OCI-LY7 (cell line): Measurements from ENCODE around the gene OXLD1. TPM values are rescaled to one million over a fixed set of nuclear protein-coding genes. Genes with fewer than 3 reads are reported as not detected.

Experiments
- BruUV-seq: library from RNA; stranded (reverse); fragments of 400-500 nt; replicated peaks from 2 replicates; lab custom pipeline; 2021; lab: Mats Ljungman, UMichigan
- CTCF ChIA-PET: fragments of 300-600 bp; sonication (Branson Sonifier 250); formaldehyde crosslinking; loops from one replicate; lab custom pipeline; 2022; ENCODE audit warnings: antibody characterized with exemption; ENCODE audit not compliant: unreplicated experiment; lab: Charles Lee
- POLR2A ChIA-PET: fragments of 300-600 bp; sonication (Branson Sonifier 250); formaldehyde crosslinking; loops from one replicate; lab custom pipeline; 2022; ENCODE audit warnings: antibody characterized with exemption; lab: Charles Lee
- DNase-seq: peaks from one replicate; pipeline ENCODE4 v3.0.0-alpha.2; 2015; ENCODE audit warnings: low spot score
- H2AFZ ChIP-seq: fragments of 200-600 bp; sonication (generic), shearing (Covaris generic); 2 replicates; pipeline ENCODE4 v1.6.1; 2014; ENCODE audit warnings: mild to moderate bottlenecking, antibody characterized with exemption, low read length, moderate library complexity
- H3K27ac ChIP-seq: fragments of 200-600 bp; sonication (generic); 2 replicates; pipeline ENCODE4 v1.5.1; 2014; ENCODE audit warnings: mixed run types, low read depth, mild to moderate bottlenecking, moderate library complexity, low read length, inconsistent platforms; ENCODE audit not compliant: poor library complexity, severe bottlenecking
- H3K36me3 ChIP-seq: fragments of 200-600 bp; sonication (generic); 2 replicates; pipeline ENCODE4 v1.6.1; 2014; ENCODE audit warnings: mild to moderate bottlenecking, antibody characterized with exemption, low read length, moderate library complexity, mixed read lengths; ENCODE audit not compliant: insufficient read depth
- H3K4me1 ChIP-seq: fragments of 200-600 bp; sonication (generic); 2 replicates; pipeline ENCODE4 v1.5.1; 2014; ENCODE audit warnings: mild to moderate bottlenecking, low read length; ENCODE audit not compliant: insufficient read depth, poor library complexity, severe bottlenecking
- H3K4me2 ChIP-seq: fragments of 200-600 bp; sonication (generic); 2 replicates; pipeline ENCODE4 v1.6.1; 2014; ENCODE audit warnings: mild to moderate bottlenecking, low read length
- H3K4me3 ChIP-seq: fragments of 200-600 bp; sonication (generic); 2 replicates; pipeline ENCODE4 v1.5.1; 2014; ENCODE audit warnings: mild to moderate bottlenecking, low read depth, low read length; ENCODE audit not compliant: poor library complexity, severe bottlenecking
- H3K79me2 ChIP-seq: fragments of 200-600 bp; sonication (generic); 2 replicates; pipeline ENCODE4 v1.6.1; 2016; ENCODE audit warnings: low read depth, mild to moderate bottlenecking, low read length, moderate library complexity, mixed read lengths; ENCODE audit not compliant: insufficient read depth
- H3K9me2 ChIP-seq: fragments of 200-600 bp; sonication (generic); 2 replicates; pipeline ENCODE4 v1.6.1; 2016; ENCODE audit warnings: mild to moderate bottlenecking, low read length, mixed read lengths; ENCODE audit not compliant: insufficient read depth
- H3K9me3 ChIP-seq: fragments of 200-600 bp; sonication (generic); 2 replicates; pipeline ENCODE4 v1.6.1; 2014; ENCODE audit warnings: mild to moderate bottlenecking, mixed run types, low read length, mixed read lengths
- H4K20me1 ChIP-seq: fragments of 200-600 bp; sonication (generic); 2 replicates; pipeline ENCODE4 v1.6.1; 2014; ENCODE audit warnings: mild to moderate bottlenecking, antibody characterized with exemption, low read length, moderate library complexity, mixed read lengths; ENCODE audit not compliant: insufficient read depth
- CTCF ChIP-seq: fragments of 200-600 bp; sonication (generic); conservative IDR thresholded peaks from 2 replicates; pipeline ENCODE4 v1.5.1; 2014; ENCODE audit warnings: mild to moderate bottlenecking, antibody characterized with exemption, low read length, moderate library complexity, mixed read lengths
- EZH2phosphoT487 ChIP-seq: fragments of 200-600 bp; sonication (generic); IDR thresholded peaks from 2 replicates; pipeline ENCODE4 v1.6.1; 2018; ENCODE audit warnings: low read depth, borderline replicate concordance, mild to moderate bottlenecking, mixed run types, antibody characterized with exemption, low read length, moderate library complexity, mixed read lengths
- intact Hi-C: fragments of 100-400 bp; cut with micrococcal nuclease; formaldehyde crosslinking; loops from one replicate; pipeline ENCODE4 v1.10.0; 2022; ENCODE audit not compliant: unreplicated experiment
- total RNA-seq, 2 experiments: library from RNA; depleted of rRNA in 1 of 2; stranded (reverse); fragments of >200 nt in 1 of 2; shearing (Covaris generic) in 1 of 2; gene quantifications; 2 replicates each; pipeline ENCODE4 v1.2.3, GENCODE V29; 2014 to 2022

The OXLD1 gene
- total RNA-seq, 2 experiments from 2014 or later: 116 to 151 TPM

- no peaks in the 10 kb centered on the region for H3K9me3 ChIP-seq
- H3K4me2 ChIP-seq: no peak overlapping the region
- H3K27ac ChIP-seq: no peak overlapping the region
- H3K9me2 ChIP-seq: no peaks in the 10 kb centered on the region
- TF ChIP-seq CTCF (no peak), EZH2phosphoT487 (no peak)
- CTCF ChIA-PET: no interaction called here
- POLR2A ChIA-PET: no interaction called here
- peaks cover 98% of the 10 kb centered on the region for H3K36me3 ChIP-seq
- H3K4me3 ChIP-seq: no peak overlapping the region
- peaks cover 13% of the 10 kb centered on the region; the same call in 1 of the 2 replicates for H3K79me2 ChIP-seq
- no peaks in the 10 kb centered on the region for H4K20me1 ChIP-seq
- intact Hi-C loops: no loop called here
- no peaks in the 10 kb centered on the region for H3K4me1 ChIP-seq
- no peak for DNase-seq
- no TSS peak for BruUV-seq
- no peak overlapping the region for H2AFZ ChIP-seq
Observed at GRCh38 chr17:81694810-81695209, 28.4 kb upstream of the OXLD1 start.

- ChIA-PET CTCF (no interaction called here), POLR2A (no interaction called here)
- H3K36me3 ChIP-seq: peaks cover 98% of the 10 kb centered on the region
- H3K4me2 ChIP-seq: no peak overlapping the region
- intact Hi-C loops: no loop called here
- no peaks in the 10 kb centered on the region for H4K20me1 ChIP-seq
- H3K9me2 ChIP-seq: no peaks in the 10 kb centered on the region
- H3K4me1 ChIP-seq: no peaks in the 10 kb centered on the region
- H3K79me2 ChIP-seq: 0 out of 2 replicates have a peak, but pooled peaks cover 6% of the 10 kb centered on the region
- no peak overlapping the region for H3K27ac ChIP-seq
- DNase-seq: no peak
- no TSS peak for BruUV-seq
- no peaks in the 10 kb centered on the region for H3K9me3 ChIP-seq
- H2AFZ ChIP-seq: no peak overlapping the region
- H3K4me3 ChIP-seq: no peak overlapping the region
- TF ChIP-seq EZH2phosphoT487 (no peak), CTCF (peak; percentile 70)
Observed at GRCh38 chr17:81693509-81694210, 27.3 kb upstream of the OXLD1 start.

- H3K4me3 ChIP-seq: no peak overlapping the region
- no peaks in the 10 kb centered on the region for H3K4me1 ChIP-seq
- H3K79me2 ChIP-seq: no peaks in the 10 kb centered on the region
- H3K27ac ChIP-seq: no peak overlapping the region
- CTCF ChIA-PET: no interaction called here
- no peaks in the 10 kb centered on the region for H3K9me3 ChIP-seq
- no TSS peak for BruUV-seq
- intact Hi-C loops: no loop called here
- POLR2A ChIA-PET: no interaction called here
- TF ChIP-seq CTCF (no peak), EZH2phosphoT487 (no peak)
- peaks cover 98% of the 10 kb centered on the region for H3K36me3 ChIP-seq
- no peak overlapping the region for H2AFZ ChIP-seq
- no peaks in the 10 kb centered on the region for H3K9me2 ChIP-seq
- H4K20me1 ChIP-seq: no peaks in the 10 kb centered on the region
- DNase-seq: no peak
- H3K4me2 ChIP-seq: no peak overlapping the region
Observed at GRCh38 chr17:81691608-81692007, 25.2 kb upstream of the OXLD1 start.
